Activated CD8-positive, alpha-beta memory T cell treated with anti-CD3 and anti-CD28 coated beads for 48 hours (primary cell): ENCODE data around the gene VEGFB.

Source experiments
- DNase-seq, 3 experiments: peaks; one replicate each; pipeline ENCODE4 v3.0.0-alpha.2; 2020; ENCODE audit warnings: low read depth in 2 of 3, low spot score in 2 of 3

The VEGFB gene

DNA sequence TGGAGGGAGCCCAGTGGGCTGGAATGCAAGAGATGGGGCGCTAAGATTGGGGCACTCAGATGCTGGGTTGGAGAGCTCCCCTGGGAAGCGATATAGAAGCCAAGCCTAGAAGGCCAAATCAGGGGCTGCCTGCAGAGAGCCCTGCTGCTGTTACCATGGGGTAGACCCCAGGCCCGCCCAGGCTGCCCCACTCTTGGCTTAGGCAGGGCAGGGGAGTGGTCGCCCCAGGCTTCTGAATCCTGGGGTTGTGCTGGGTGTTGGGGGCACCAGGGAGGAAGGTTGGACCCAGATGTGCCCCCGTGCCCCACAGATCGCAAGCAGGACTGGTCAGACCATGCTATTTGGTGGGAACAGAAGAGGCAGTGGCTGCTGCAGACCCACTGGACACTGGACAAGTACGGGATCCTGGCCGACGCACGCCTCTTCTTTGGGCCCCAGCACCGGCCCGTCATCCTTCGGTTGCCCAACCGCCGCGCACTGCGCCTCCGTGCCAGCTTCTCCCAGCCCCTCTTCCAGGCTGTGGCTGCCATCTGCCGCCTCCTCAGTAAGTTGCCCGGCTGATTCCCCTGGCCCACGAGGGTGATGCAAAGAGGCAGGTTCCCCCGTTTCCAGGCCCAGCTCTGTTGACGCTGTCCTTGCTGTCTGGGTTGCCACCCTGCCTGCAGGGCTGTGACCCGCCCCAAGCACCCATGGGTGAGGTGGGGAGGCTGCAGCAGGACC, 23.9 kb upstream of the VEGFB start:
- DNase-seq = no peak

GRCh38 chr11:64211181-64211872, 23.1 kb upstream of the VEGFB start:
- DNase-seq = no peak

- DNase-seq = no peak
Measured at GRCh38 chr11:64216879-64217278, 17.5 kb upstream of the VEGFB start.

DNA sequence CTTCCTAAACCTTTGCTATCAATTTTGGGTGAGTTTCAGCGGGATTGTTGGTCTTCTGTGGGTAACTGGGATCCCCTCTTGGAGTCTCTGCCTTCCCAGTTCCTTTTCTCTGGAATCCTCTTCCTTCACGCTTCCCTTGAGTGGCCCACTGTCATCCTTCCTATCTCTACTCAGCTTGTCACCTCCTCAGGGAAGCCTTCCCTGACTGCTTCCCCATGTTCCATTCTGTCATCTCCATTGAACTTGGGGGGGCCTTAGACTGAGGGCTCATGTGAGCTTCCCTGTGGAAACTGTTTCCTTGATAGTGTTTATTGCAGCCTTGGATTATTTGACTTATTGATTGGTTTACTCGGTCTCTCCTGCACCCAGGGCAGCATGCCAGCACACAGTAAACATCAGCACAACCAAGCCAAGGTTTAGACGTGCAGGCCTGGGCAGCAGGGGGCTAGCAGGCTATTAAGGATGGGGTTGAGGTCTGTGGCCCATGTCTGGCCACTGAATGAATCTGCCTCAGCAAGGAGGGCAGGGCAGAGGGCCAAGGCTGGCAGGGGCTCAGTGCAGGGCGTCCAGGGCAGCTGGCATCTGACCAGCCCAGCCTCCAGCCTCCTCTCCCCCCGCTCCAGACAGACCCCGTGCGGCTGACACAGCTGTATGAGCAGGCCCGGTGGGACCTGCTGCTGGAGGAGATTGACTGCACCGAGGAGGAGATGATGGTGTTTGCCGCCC, 15.6 kb upstream of the VEGFB start:
- DNase-seq = no peak

GRCh38 chr11:64219354-64219684, 15.1 kb upstream of the VEGFB start:
- no peak for DNase-seq

DNA sequence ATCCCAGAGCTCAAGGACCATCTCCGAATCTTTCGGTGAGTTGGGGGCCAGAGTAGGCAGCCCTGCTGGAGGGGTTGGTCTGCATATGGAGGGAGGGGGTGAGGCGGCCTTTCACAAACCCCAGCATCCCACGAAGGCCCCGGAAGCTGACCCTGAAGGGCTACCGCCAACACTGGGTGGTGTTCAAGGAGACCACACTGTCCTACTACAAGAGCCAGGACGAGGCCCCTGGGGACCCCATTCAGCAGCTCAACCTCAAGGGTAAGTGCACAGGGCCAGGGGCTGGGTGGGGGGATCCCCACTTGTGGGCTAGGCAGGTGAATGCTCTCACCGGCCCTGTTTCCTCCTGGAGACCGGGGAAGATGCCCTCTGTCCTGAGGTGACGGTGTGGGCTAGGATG, 14.6 kb upstream of the VEGFB start:
- no peak for DNase-seq

- no peak for DNase-seq
Measured at GRCh38 chr11:64220271-64220670, 14.1 kb upstream of the VEGFB start.

- DNase-seq = no peak
Measured at GRCh38 chr11:64220798-64221197, 13.6 kb upstream of the VEGFB start.

DNA sequence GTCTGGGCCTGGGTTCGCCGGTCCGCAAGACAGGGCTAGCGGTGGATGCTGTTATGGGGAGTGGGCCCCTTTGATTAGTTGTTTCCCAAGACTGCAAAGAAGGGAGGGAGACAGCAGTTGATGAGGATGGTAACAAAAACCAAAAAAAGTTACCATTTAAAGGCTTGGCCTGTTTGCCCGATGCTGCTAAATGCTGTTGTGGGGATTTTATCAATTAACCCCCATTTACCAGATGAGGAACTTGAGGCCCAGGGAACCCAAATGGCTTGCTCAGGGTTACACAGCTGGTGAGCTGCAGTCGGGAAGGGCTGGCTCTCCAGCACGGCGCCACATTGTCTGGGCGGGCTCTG, 11.8 kb upstream of the VEGFB start:
- DNase-seq = no peak

GRCh38 chr11:64223001-64223651, 11.3 kb upstream of the VEGFB start:
- no peak for DNase-seq

- DNase-seq = no peak
Measured at GRCh38 chr11:64224151-64224890, 10.1 kb upstream of the VEGFB start.

- no peak for DNase-seq
Measured at GRCh38 chr11:64224891-64225607, 9.3 kb upstream of the VEGFB start.

GRCh38 chr11:64225608-64226506, 8.5 kb upstream of the VEGFB start, which contains the start of the genes NUDT22 and TRPT1:
TSS of gene NUDT22 (plus strand) at chr11:64226274. CDS start at chr11:64226653, 379 bp downstream.
TSS of gene TRPT1 (minus strand) at chr11:64226186. CDS start at chr11:64225860, 326 bp downstream.
- DNase-seq = peak; percentile 88 to 93 (median 88)

GRCh38 chr11:64226507-64227051, 7.8 kb upstream of the VEGFB start:
- DNase-seq = no peak

DNA sequence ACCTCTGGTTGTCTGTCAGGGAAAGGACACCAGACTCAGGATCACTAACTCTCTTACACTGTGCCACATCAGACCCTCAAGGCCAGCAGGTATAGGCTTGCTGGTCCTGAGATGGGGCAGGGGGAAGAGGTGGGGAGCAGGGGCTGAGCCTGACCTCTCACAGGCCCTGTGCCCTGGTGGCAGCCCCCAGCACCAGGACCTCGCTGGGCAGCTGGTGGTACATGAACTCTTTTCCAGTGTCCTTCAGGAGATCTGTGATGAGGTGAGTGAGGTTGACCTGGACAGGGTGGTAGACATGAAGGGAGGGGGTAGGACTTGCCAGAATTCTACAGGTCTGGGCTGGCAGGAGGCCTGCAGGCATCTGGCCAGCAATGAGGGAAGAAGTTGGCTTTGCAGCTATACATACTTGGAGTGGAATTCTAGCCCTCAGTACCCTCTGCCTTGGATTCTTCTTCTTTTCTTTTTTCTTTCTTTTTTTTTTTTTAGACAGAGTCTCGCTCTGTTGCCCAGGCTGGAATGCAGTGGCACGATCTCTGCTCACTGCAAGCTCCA, 6.9 kb upstream of the VEGFB start:
- no peak for DNase-seq

- no peak for DNase-seq
Measured at GRCh38 chr11:64229090-64229743, 5.2 kb upstream of the VEGFB start.

GRCh38 chr11:64229744-64230170, 4.6 kb upstream of the VEGFB start:
- DNase-seq = no peak
